Ramos (cell line): ENCODE measurements around the gene UNKL.

Source experiments
- in situ Hi-C: fragments of 300-500 bp; cut with MboI; formaldehyde crosslinking; loops from one replicate; pipeline ENCODE4 v1.14.3; 2022; ENCODE audit warnings: low sequenced_read_pairs; ENCODE audit not compliant: unreplicated experiment

The UNKL gene, protein sequence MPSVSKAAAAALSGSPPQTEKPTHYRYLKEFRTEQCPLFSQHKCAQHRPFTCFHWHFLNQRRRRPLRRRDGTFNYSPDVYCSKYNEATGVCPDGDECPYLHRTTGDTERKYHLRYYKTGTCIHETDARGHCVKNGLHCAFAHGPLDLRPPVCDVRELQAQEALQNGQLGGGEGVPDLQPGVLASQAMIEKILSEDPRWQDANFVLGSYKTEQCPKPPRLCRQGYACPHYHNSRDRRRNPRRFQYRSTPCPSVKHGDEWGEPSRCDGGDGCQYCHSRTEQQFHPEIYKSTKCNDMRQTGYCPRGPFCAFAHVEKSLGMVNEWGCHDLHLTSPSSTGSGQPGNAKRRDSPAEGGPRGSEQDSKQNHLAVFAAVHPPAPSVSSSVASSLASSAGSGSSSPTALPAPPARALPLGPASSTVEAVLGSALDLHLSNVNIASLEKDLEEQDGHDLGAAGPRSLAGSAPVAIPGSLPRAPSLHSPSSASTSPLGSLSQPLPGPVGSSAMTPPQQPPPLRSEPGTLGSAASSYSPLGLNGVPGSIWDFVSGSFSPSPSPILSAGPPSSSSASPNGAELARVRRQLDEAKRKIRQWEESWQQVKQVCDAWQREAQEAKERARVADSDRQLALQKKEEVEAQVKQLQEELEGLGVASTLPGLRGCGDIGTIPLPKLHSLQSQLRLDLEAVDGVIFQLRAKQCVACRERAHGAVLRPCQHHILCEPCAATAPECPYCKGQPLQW

DNA sequence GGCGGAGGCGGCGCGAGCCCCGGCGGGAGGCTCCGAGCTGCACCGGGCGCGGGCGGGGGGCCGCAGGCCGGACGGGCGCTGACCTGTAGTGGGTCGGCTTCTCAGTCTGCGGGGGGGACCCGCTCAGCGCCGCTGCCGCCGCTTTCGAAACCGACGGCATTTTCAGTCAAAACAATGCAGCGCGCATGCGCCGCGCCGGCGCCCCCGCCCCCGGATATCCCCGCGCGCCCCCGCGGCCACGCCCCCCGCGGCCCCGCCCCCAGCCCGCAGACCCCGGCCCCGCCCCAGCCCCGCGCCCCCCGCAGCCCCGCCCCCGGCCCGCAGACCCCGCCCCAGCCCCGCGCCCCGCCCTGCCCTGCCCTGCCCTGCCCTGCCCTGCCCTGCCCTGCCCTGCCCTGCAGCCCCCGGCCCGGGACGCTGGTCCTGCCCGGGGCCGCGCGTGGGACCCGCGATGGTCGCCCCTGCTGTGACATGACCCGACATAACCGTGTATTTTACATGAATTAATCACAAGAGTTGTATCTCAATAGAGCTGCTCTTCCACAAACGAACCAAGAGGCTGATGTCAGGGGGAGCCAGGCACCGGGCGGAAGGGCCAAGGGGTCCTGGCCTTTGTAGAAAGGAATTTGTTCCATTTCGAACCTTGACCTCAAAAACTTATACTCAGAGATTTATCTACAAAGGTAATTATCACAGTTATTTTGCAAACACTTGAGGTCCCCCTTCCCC, at the start of gene UNKL:
Gene UNKL (minus strand): TSS at position 173 of the 729 bp plus-strand sequence. CDS start 13 bp downstream, at position 160.
- in situ Hi-C loops, result no loop called here

DNA sequence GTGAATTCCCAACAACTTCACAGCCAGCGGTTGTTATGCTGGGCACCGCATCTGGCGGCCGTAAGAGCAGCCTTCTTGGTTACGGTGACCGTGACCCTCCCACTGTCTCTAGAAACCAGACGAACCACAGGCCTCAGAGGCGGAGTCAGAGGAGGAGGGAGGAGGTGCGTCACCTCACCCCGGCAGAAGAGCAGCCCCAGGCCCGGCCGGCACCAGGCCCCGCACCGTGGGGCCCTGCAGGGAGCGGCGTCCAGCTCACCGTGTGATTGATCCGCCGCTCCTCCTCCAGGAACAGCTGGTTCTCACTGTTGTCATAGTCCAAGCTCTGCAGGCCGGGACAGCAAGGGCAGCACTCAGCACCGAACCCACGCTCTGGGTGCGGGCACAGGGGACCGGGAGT, 46.6 kb upstream of the UNKL start:
- in situ Hi-C loops, result no loop called here

DNA sequence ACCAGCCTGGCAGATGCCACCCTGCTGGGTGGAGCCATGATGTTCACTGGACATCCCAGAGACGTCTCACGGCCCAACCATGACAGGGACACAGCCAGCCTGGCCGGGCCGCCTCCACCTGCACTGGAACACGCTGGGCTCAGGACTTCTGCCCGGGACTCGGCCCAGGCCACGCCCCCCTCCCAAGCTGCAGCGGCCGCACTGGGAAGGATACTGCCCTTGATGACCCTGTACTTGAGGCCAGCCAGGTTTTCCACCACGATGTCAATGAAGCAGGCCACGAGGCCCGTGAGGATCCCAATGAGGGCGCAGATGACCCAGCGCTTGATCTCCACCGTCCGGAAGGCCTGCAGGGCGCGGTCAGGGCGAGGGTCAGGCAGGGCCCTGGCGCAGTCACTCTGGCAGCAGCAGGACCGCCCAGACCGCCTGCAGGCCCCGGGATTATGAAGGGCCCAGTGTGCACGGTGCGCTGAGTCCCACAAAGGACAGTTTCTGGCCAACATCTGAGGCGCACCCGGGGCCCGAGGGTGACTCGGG, 46.2 kb upstream of the UNKL start:
- in situ Hi-C loops, result no loop called here

DNA sequence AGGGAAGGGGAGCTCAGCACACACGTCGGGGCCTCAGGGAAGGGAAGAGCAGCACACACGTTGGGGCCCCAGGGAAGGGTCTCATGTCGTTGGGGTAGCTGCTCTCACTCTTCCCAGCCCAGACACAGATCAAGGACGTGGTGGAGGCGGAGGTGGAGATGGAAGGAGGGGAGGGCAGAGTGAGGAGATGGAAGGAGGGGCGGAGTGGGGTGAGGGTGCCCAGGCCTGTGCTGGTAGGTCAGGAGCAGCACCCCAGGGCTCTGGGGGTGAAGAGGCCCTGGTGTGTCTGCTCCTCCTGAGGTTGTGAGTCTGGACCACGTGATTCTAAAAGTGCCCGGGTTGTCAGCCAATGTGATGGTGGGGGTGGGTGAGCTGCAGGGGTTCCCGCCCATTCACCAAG, 45.5 kb upstream of the UNKL start:
- in situ Hi-C loops, result no loop called here

DNA sequence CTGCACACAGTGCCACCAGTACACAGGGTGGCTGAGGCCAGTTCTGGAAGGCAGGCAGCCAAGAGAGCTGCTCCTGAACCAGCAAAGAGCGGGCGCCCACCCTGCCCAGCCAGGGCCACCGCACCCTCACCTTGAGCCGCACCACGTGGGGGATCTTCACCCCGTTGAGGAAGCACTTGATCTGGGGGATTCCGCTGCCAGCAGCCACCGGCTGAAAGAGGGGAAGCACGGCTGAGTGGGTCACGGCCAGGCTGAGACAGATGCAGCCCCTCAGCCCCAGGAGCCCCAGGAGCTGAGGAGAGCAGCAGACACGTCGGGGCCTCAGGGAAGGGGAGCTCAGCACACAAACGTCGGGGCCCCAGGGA, 44.5 kb upstream of the UNKL start:
- in situ Hi-C loops, result no loop called here

DNA sequence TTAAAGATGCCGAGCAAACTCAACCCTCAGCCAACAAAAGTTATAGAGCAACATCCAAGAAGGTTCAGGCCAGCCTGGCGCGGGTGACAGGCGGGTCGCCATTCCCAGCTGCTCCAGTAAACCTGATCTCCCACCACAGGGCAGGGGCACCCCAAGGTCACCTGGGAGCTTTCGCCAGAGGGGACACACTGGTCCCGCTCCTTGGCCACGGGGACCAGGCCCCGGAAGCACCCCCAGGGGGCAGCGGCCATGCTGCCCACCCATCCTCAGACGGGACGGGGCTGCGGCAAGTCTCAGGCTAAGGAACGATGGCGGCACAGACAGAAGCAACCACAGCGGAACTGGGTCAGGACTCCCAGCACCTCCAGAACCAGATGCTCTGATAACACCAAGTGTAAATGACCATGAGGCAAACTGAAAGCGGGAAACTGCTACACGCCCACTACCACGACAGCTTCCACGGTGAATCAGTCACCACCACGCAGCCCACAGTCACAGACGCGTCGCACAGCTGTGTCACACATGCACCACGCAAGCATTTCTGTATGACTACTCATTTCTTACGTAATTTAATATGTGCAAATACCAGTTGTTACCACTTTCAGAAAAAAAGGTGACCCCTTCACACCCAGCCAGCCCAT, 44.0 kb upstream of the UNKL start:
- in situ Hi-C loops, result no loop called here

- in situ Hi-C loops, result no loop called here
These were observed 43.2 kb upstream of the UNKL start for GRCh38 chr16:1457489-1458245.

GRCh38 chr16:1456951-1457350, 42.4 kb upstream of the UNKL start:
- in situ Hi-C loops, result no loop called here

GRCh38 chr16:1455190-1456171, 41.0 kb upstream of the UNKL start:
- in situ Hi-C loops, result no loop called here

GRCh38 chr16:1454561-1454960, 40.1 kb upstream of the UNKL start:
- in situ Hi-C loops, result no loop called here

DNA sequence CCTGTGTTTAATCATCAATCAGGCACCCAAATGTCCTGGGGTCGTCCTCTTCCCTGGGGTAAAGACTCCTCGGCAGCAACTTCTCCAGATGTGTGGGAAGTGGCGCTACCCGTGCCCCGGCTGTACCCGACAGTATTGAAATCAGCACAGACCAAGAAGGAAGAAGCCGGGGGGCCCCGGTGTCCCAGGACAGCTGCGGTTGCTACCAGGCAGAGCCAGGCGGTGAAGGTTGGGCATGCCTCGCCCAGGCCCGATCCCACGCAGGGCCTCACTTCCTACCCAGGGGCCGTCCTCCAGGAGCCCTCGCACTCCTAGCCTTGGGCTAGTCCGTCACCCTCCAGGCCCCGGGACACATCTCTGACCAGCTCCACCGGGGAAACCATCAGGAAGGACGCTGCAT, 38.8 kb upstream of the UNKL start:
- in situ Hi-C loops, result no loop called here

GRCh38 chr16:1452530-1452929, 38.0 kb upstream of the UNKL start:
- in situ Hi-C loops, result no loop called here

DNA sequence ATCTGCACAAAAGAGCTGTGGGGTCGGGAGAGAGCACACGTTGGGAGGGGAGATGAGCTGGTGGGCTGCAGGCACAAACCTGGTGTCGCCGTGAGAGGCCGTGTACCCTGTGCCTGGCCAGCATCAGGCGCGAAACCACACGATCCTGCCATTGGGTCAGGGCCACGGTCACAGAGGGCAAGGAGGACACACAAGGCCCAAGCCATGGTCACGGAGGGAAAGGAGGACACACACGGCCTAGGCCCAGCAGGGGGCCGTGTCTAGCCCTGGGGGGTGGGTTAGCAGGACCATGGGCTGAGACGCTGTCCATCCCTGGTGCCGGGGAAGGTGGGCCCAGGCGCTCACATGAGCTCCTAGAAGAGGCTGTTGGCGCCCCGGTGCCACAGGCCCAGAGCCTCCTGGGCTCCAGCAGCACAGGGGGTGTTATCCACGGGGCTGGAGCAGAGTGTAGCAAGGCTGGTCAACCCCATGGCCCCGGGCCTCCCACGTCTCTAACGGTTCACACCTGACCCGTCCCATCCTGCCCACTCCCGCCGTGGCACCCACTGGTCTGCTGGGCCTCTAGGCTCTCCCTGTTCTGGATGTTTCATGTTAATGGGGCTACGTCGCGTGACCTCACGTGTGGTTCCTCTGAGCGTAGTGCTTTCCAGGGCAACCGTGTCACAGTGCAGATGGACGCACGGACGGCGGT, 37.3 kb upstream of the UNKL start:
- in situ Hi-C loops, result no loop called here

DNA sequence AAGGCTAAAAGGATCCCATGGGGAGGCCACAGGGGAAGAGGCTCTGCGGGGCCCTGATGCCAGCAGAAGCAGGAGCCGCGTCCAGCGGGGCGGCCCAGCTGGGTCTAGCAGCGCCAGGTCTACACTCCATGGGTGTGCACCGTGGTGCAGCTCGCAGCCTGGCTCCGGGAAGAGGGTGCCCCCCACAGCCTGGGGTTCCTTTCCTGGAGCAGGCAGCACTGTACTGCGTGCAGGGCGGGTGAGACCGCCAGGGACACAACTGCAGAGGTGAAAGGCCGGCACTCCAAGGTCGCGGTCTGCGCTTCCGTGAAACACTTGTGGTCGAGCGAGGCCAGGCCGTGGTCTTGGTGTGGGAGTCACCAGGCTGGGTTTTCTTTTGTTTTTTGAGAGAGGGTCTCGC, 36.3 kb upstream of the UNKL start:
- in situ Hi-C loops, result no loop called here

GRCh38 chr16:1450218-1450617, 35.7 kb upstream of the UNKL start:
- in situ Hi-C loops, result no loop called here

DNA sequence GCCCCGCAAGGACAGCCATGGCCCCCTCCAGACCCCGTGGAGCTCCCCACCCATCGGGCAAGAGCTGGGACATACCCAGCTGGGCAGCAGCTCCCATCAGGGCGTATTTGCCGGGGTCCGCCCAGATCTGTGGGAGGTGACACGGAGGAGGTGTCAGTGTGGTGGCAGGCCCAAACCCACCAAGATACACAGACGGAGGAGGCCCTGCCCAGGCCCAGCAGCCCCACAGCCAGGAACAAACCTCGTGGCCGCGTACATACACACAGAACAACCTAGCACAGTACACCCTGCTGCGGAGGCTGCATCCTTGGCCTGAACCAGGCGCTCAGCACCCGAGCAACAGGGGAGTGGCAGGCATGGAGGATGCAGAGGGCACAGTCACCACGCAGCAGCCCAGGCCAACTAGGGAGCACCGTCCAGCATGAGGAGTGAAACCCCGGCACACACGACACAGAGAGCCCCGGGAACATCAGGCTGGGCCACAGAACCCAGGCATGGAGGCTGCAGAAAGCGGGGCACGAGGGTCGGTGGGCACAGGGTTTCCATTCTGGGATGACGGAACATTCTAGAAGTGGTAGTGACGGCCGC, 34.8 kb upstream of the UNKL start:
- in situ Hi-C loops, result no loop called here

DNA sequence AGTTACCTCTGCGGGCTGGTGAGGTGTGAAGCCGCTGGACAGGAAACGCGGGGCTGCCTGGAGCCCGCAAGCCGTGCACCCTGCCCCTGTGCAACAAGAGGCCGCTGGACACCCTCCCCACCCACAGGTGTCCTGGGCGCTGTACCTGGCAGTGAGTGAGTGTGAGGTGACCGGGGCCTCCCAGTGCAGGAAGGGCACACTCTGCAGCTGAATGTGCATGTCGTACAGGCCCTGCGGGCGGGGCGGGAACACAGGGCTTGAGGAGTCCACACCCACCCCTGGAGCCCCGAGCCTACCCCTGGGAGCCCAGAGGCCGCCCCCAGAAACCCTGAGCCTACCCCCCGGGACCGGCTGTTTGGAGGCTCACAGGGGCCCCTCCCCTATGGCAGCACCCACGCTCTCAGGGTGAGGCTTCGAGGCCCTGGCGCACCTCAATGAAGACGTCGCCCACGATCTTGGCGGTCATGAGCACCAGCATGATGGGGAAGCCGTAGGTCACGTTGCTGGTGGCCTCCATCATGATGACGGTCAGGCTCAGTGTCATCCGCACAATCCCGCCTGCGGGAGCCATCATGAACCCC, 34.1 kb upstream of the UNKL start:
- in situ Hi-C loops, result no loop called here
